ENCODE measurements around the gene TOR1AIP1. TPM values are rescaled to one million over a fixed set of nuclear protein-coding genes. Genes with fewer than 3 reads are reported as not detected.

Gene TOR1AIP1
- total RNA-seq, 3 donors from 2014 or later (not counting 1 experiment from before 2014, with no cell fraction given) = 55.6 to 63.9 (median 59.5) TPM

- intact Hi-C loops (cut with micrococcal nuclease) = no loop called here
- no peak overlapping the region for H3K4me3 ChIP-seq (ENCODE audit: low read length)
- no peaks in the 10 kb centered on the region for H3K4me1 ChIP-seq (ENCODE audit: control insufficient read depth, insufficient read depth, low read length)
- TF ChIP-seq CTCF (IDR thresholded peaks at IDR 0.05) = no peak
- ATAC-seq (no peak), DNase-seq (no peak)
- no peak overlapping the region for H3K27ac ChIP-seq (ENCODE audit: low read length)
- H3K27me3 ChIP-seq (ENCODE audit: control insufficient read depth, insufficient read depth, low read length) = no peaks in the 10 kb centered on the region
- H3K9me3 ChIP-seq (ENCODE audit: control insufficient read depth, insufficient read depth, low read length) = no peaks in the 10 kb centered on the region
- peaks cover 29% of the 10 kb centered on the region for H3K36me3 ChIP-seq (ENCODE audit: control insufficient read depth, insufficient read depth, low read length)
- peaks cover 8% of the 10 kb centered on the region for H3K36me3 Mint-ChIP-seq
- H3K4me3 Mint-ChIP-seq = no peak overlapping the region
- peaks cover 8% of the 10 kb centered on the region in 2 donors for H3K4me1 Mint-ChIP-seq
- H3K27ac Mint-ChIP-seq = peak overlapping the region; percentile 24 to 33
- H3K9me3 Mint-ChIP-seq = no peaks in the 10 kb centered on the region
- no peaks in the 10 kb centered on the region for H3K27me3 Mint-ChIP-seq (ENCODE audit: low read depth in 2 of 2)
Measured at GRCh38 chr1:179923029-179923428, 40.9 kb downstream of the TOR1AIP1 start.

GRCh38 chr1:179924268-179924667, 42.2 kb downstream of the TOR1AIP1 start:
- WGBS (ENCODE audit: insufficient coverage) = 100% methylated on average over 1 of the region's 1 CpG

GRCh38 chr1:179925302-179925701, 43.2 kb downstream of the TOR1AIP1 start:
- no peaks in the 10 kb centered on the region for H3K4me1 ChIP-seq (ENCODE audit: control insufficient read depth, insufficient read depth, low read length)
- no peak for ATAC-seq
- intact Hi-C loops (cut with micrococcal nuclease) = no loop called here
- Mint-ChIP-seq H3K27me3 (ENCODE audit: low read depth in 2 of 2) (no peaks in the 10 kb centered on the region), H3K4me1 (no peaks in the 10 kb centered on the region), H3K36me3 (no peaks in the 10 kb centered on the region), H3K4me3 (no peak overlapping the region), H3K9me3 (no peaks in the 10 kb centered on the region), H3K27ac (no peak overlapping the region)
- no peak overlapping the region for H3K4me3 ChIP-seq (ENCODE audit: low read length)
- H3K9me3 ChIP-seq (ENCODE audit: control insufficient read depth, insufficient read depth, low read length) = no peaks in the 10 kb centered on the region
- H3K36me3 ChIP-seq (ENCODE audit: control insufficient read depth, insufficient read depth, low read length) = peaks cover 10% of the 10 kb centered on the region
- no peaks in the 10 kb centered on the region for H3K27me3 ChIP-seq (ENCODE audit: control insufficient read depth, insufficient read depth, low read length)
- TF ChIP-seq CTCF (IDR thresholded peaks at IDR 0.05) = no peak
- H3K27ac ChIP-seq (ENCODE audit: low read length) = no peak overlapping the region
- no peak for DNase-seq
- 92% methylated on average over 5 of the region's 5 CpGs for WGBS (ENCODE audit: insufficient coverage)

More at GRCh38 chr1:179924268-179924667, 42.2 kb downstream of the TOR1AIP1 start:
- Histone ChIP-seq H3K27ac (ENCODE audit: low read length) (no peak overlapping the region), H3K36me3 (ENCODE audit: control insufficient read depth, insufficient read depth, low read length) (peaks cover 20% of the 10 kb centered on the region), H3K4me1 (ENCODE audit: control insufficient read depth, insufficient read depth, low read length) (no peaks in the 10 kb centered on the region), H3K27me3 (ENCODE audit: control insufficient read depth, insufficient read depth, low read length) (no peaks in the 10 kb centered on the region), H3K4me3 (ENCODE audit: low read length) (no peak overlapping the region), H3K9me3 (ENCODE audit: control insufficient read depth, insufficient read depth, low read length) (no peaks in the 10 kb centered on the region)
- Mint-ChIP-seq H3K9me3 (no peaks in the 10 kb centered on the region), H3K4me1 (no peaks in the 10 kb centered on the region), H3K4me3 (no peak overlapping the region), H3K27me3 (ENCODE audit: low read depth in 2 of 2) (no peaks in the 10 kb centered on the region), H3K36me3 (no peaks in the 10 kb centered on the region), H3K27ac (no peak overlapping the region)
- ATAC-seq (no peak), DNase-seq (no peak)
- TF ChIP-seq CTCF (IDR thresholded peaks at IDR 0.05) = no peak
- intact Hi-C loops (cut with micrococcal nuclease) = no loop called here
